GM18868 (cell line): Measurements from ENCODE around the gene ATP2B2.
A peak's percentile ranks its signal among the peaks of the same experiment; 100 is the strongest.

Source experiments
- ATAC-seq: cut with Tn5 transposase; IDR thresholded peaks from one replicate; pipeline ENCODE4 v1.9.1; 2021; ENCODE audit warnings: mild to moderate bottlenecking, moderate library complexity; ENCODE audit not compliant: unreplicated experiment

The ATP2B2 gene

DNA sequence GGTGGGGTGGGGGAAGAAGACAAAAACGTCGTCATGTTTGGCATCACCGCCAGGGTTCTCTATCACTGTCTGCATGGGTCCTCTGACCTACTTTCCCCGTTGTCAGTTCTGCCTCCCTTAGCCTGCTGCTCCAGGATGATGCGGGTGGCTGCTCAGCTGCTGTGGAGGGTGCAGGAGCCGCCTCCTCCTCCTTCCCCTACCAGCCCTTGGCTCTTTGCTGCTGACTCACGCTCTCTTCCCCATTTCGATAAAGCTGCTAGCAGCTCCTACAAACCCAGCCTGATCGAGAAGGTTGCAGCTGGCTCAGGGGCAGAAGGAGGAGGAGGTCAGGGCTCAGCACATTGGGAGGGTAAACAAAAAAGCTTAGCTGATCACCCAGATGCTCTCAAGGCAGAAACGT, 135.0 kb downstream of the ATP2B2 start:
- no peak for ATAC-seq

DNA sequence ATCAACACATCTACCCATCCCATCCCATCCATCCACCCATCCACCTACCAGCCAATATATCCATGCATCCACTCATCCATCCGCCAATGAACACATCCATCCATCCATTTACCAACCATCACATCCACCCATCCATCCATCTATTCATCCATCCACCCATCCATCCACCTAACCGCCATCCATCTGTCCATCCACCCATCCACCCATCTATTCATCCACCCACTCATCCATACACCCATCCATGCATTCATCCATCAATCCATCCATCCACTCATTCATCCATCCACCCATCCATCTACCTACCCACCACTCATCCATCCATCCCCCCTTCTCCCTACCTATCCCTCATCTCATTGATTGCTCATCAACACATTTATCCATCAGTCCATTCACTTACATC, 136.9 kb downstream of the ATP2B2 start:
- ATAC-seq, result no peak

GRCh38 chr3:10367506-10367905, 137.9 kb downstream of the ATP2B2 start:
- no peak for ATAC-seq

GRCh38 chr3:10366651-10367101, 138.7 kb downstream of the ATP2B2 start:
- no peak for ATAC-seq

DNA sequence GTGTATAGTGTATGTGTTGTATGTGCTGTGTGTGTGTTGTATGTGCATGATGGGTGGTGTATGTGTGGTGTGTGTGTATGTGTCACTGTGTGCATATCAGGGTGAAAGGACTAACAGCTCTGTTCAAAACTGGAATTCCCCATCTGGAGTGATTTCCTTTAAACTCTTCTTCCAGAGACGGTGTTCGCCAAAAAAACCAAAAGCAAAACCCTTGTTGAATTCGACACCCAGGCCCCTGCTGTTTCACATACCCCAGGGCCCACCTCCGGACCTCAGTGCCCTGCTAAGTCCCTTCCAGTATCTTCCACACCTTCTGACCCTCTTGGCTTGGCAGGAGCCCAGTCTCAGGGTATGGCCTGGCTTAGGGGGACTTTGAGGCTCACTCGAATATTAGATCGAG, 139.6 kb downstream of the ATP2B2 start:
- no peak for ATAC-seq

GRCh38 chr3:10365316-10365715, 140.1 kb downstream of the ATP2B2 start:
- no peak for ATAC-seq

GRCh38 chr3:10364806-10365205, 140.6 kb downstream of the ATP2B2 start:
- no peak for ATAC-seq

GRCh38 chr3:10363935-10364334, 141.5 kb downstream of the ATP2B2 start:
- no peak for ATAC-seq

- ATAC-seq, result no peak
These were observed 144.0 kb downstream of the ATP2B2 start for GRCh38 chr3:10361375-10361774.

DNA sequence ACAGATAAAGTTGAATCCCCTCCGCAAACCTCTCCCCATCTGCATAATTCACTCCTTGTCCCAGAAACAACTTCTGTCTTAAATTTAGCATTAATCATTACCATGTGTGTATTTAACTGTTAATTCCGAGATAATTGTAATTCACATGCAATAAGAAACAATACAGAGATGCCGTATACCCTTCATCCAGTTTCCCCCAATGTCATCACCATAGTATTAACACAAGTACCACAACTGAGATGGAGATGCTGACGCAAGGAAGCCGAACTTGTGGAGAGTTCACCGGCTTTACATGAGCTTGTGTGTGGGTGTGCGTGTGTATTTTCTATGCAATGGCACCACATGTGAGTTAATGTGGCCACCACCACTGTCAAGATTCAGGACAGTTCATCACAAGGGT, 144.9 kb downstream of the ATP2B2 start:
- no peak for ATAC-seq

DNA sequence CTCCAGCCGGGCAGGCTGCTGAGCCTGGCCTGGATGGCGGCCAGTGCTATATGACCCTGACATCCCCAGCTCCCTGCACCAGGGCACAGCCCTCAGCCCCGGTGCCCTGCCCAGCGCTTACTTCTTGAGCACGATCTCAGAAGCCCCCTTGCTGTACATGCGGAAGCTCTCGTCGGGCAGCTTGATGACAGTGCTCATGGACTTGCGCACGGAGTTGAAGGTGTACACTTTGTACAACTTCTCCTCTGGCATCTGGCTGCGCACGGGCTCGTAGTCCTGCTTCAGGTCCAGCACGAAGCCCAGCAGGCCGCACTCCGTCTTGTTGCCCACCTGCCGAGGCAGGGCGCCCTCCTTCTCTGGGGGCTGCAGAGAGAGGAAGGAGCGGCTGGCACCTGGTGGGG, 145.6 kb downstream of the ATP2B2 start:
- no peak for ATAC-seq

- no peak for ATAC-seq
These were observed 146.9 kb downstream of the ATP2B2 start for GRCh38 chr3:10358309-10358980.

- ATAC-seq, result peak; percentile 79
These were observed 147.6 kb downstream of the ATP2B2 start for GRCh38 chr3:10357592-10358308.

DNA sequence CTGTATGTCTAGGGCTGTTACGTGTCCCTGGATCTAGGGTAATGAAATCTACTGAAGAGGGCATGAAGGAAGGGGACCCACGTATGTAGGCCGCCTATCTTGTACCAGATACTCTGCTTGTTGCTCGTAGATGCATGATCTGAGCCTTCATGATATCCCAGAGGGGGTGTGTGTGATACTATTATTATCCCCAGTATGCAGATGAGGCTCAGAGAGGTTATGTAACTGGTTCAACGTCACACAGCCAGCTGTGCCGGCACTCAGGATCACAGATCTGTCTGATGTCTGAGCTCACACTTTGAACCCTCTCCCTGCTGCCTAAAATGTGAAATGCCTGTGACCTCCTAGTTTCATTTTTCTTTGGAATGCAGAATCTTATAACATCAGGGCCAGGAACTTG, 148.3 kb downstream of the ATP2B2 start:
- no peak for ATAC-seq

GRCh38 chr3:10356461-10356981, 148.9 kb downstream of the ATP2B2 start:
- no peak for ATAC-seq

GRCh38 chr3:10354361-10355015, 150.9 kb downstream of the ATP2B2 start:
- ATAC-seq, result no peak

- ATAC-seq, result no peak
These were observed 151.6 kb downstream of the ATP2B2 start for GRCh38 chr3:10353661-10354360.

- ATAC-seq, result no peak
These were observed 152.2 kb downstream of the ATP2B2 start for GRCh38 chr3:10353160-10353559.

- no peak for ATAC-seq
These were observed 153.1 kb downstream of the ATP2B2 start for GRCh38 chr3:10352146-10352911.

GRCh38 chr3:10351013-10351735, 154.2 kb downstream of the ATP2B2 start:
- ATAC-seq, result no peak
